Stimulated activated CD4-positive, alpha-beta T cell treated with anti-CD3 and anti-CD28 coated beads, Interleukin-2, amount 100 ng/mL, for 24 hours (primary cell): ENCODE results near the gene ADSL.

ENCODE experiments used
- DNase-seq, 2 donors: peaks; one replicate each; pipeline ENCODE4 v3.0.0-alpha.2; 2020

ADSL gene

GRCh38 chr22:40328546-40329456 is 17.5 kb upstream of the ADSL start:
- DNase-seq, result no peak

GRCh38 chr22:40329466-40329865 is 16.8 kb upstream of the ADSL start:
- DNase-seq, result no peak

DNA sequence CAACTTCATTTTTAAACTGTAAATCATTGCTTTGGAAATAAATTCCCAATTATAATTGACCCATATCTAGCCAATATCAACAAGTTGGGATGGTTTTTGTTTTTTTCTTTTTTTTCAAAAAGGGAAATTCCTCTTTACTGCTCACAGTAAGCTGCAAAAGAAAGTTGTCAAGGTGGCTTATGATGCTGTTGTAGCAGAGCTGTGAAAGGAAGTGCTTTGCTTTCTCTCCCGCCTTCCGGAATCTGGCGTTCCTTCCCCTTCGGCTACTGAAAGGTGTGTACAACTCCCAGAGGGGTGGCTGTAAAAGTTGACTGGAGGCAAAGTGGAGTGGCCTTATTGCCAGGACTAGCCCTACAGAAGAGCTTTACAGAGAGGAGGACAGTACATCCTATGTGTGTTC is 16.2 kb upstream of the ADSL start:
- DNase-seq, result no peak

GRCh38 chr22:40330615-40331014 is 15.7 kb upstream of the ADSL start:
- DNase-seq, result no peak

- DNase-seq, result no peak
These were observed 14.6 kb upstream of the ADSL start for GRCh38 chr22:40331706-40332105.

GRCh38 chr22:40332319-40332781 is 13.9 kb upstream of the ADSL start:
- no peak for DNase-seq

GRCh38 chr22:40334060-40334459 is 12.2 kb upstream of the ADSL start:
- DNase-seq, result no peak

DNA sequence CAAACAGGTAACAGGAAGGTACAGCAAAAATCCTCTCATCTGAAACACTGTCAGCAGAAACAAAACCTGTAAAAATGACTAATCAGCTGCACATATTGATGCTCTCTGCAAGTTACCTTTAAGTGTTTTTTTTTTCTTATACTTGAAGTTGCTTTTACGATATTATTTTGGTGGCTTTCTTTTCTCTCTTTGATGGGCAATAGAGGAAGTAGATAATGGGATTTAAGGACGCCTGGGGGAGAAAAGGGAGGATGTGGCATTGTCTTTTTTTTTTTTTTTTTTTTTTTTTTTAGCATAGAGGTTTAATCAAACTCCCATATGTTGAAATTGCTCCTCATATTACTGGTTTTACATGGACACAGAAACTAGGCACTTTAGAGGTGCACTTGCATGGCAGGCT is 11.4 kb upstream of the ADSL start:
- DNase-seq, result no peak

DNA sequence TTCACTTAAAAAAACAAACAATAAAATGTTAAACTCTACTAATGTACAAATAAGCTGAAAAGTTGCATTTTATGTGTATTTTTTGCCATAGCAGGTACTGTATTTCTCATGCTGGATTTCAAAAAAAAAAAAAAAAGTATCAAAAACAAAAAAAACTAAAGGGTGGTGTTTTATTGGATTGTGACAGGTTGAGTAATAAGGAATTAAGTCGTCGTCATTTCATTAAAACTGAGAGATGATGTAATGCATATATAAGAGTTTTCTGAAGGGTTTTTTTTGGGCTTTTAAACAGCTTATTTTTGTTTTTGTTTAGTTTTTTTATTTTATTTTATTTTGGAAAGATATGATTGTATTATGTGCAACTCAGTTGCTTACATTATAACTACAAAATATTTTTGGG is 10.9 kb upstream of the ADSL start:
- DNase-seq, result no peak

- DNase-seq, result no peak
These were observed 6.3 kb upstream of the ADSL start for GRCh38 chr22:40340044-40340443.

DNA sequence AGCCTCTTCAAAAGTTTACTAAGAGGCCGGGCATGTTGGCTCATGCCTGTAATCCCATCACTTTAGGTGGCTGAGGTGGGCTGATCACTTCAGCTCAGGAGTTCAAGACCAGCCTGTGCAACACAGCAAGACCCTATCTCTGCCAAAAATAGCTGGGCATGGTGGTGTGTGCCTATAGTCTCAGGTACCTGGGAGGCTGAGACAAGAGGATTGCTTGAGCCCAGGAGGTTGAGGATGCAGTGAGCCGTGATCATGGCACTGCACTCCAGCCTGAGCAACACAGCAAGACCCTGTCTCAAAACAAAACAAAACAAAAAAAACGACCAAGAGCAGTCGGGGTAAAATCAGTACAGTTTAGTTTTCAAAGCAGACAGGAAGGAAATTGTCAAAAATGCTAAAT is 4.7 kb upstream of the ADSL start:
- DNase-seq, result no peak

- DNase-seq, result no peak
These were observed 3.8 kb upstream of the ADSL start for GRCh38 chr22:40342521-40342920.

- DNase-seq, result peak; percentile 31 to 43
These were observed 1.0 kb upstream of the ADSL start for GRCh38 chr22:40345271-40345670.

DNA sequence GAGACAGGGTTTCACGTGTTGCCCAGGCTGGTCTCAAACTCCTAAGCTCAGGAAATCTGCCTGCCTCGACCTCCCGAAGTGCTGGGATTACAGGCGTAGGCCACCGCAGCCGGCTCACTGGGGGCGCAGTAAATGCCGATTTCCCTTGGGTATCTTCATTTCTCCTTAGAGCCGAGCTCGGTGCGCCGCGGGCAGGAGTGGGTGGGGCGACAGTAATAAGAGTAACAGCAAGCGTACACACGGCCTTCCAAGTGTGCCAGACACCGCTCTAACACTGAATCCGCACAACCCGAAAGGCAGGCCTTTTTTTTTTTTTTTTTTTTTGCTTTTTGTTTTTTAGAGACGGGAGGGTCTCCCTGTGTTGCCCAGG is 500 bp upstream of the ADSL start:
- peak; percentile 65 to 70 for DNase-seq

- DNase-seq, result no peak
These were observed 1.0 kb downstream of the ADSL start for GRCh38 chr22:40347300-40347699.

DNA sequence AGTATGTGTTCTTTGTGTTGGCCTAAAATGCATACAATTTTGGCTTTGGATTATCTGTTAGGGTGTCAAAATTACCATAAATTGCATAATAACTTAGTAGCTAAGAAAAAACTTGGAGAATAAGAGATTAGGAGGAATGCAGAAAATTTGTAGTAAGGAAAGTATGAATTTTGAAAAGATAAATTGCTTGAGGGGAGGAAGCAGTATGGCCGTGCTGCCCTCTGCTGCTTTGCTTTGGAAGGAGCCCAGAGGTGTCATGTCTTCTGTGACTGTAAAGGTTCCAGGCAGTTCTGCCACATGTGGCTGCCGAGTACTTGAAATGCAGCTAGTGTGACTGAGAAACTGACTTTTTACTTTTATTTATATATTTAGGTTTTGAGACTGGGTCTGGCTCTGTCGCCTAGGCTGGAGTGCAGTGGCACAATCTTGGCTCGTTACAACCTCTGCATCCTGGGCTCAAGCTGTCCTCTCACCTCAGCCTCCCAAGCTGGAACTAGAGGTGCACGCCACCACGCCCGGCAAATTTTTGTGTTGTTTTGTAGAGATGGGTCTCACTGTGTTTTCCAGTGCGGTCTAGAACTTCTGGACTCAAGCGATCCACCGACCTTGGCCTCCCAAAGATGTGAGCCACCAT is 1.8 kb downstream of the ADSL start:
- DNase-seq, result peak; percentile 67 to 70

- no peak for DNase-seq
These were observed 6.5 kb downstream of the ADSL start for GRCh38 chr22:40352763-40353162.

- no peak for DNase-seq
These were observed 14.8 kb downstream of the ADSL start for GRCh38 chr22:40361100-40361499.

DNA sequence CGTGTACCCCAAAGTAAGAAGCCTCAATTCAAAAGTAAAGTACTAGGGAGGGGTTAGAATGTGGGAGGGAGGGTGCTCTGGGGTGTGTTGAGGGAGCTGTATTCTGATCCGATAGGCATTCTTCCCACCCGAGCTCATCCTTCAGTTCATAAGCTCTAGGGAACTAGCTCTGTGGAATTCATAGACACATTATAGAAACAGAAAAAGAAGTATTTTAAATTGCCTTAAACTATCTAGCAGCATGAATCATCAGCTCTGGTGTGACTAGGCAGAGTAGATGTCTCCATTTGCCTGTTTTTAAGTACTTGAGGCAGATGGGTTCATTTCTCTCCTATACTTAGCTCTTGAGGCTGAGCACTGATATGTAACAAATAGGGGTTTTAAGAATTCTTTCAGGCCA is 16.8 kb downstream of the ADSL start:
- DNase-seq, result no peak

DNA sequence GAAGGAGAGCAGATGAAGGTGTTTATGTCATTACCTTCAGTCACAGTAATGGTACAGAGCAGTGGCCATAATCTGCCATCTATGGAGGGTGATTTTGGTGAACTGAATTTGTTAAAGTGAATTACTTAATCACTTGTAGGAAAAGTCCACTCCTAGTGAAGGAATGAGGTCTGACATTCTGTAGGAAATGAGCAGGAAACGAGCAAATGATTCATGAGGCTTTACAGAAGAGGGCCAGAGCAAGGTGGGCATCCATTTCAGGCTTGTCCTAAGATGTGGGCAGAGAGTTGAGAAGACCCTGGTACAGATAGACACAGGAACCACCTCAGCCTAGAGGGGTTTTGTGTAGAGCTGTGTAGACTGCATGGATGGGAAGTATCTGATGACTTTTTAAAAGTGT is 18.1 kb downstream of the ADSL start:
- no peak for DNase-seq

- no peak for DNase-seq
These were observed 19.8 kb downstream of the ADSL start for GRCh38 chr22:40366068-40366467.

- no peak for DNase-seq
These were observed 21.0 kb downstream of the ADSL start for GRCh38 chr22:40367342-40367741.

DNA sequence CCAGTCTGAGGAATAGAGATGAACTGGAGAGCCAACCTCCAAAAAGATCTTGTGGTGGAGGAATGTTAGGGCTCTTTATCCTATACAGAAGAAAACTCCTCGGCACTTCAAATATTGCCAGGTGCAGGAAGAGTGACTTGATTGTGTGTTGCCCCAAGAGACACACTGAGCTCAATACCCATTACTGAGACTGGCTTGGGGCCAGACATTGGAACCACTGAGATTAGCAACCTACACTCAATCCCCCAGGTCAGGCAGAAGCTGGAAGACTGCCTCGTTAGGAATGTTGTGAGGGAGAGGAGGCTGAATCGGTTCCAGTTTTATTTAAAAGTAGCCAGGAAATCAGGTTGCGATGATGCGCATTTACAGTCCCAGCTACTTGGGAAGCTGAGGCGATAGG is 21.7 kb downstream of the ADSL start:
- DNase-seq, result no peak

DNA sequence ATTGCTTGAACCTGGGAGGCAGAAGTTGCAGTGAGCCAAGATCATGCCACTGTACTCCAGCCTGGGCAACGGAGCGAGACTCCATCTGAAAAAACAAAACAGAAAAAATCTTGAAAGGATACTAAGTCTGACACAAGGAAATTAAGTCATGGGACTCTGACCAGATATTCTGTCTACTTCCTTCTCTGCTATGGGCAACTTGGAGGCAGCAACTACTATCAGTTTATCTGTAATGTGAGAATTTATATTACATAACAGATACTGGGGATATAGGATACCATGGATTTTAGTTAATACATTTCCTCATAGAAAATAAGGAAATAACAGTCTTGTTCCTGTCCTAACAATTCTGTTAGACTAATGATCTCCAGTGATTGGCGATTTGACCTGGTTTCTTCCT is 22.5 kb downstream of the ADSL start:
- no peak for DNase-seq

- no peak for DNase-seq
These were observed 28.3 kb downstream of the ADSL start for GRCh38 chr22:40374567-40374966.
